GM23338 (cell line): ENCODE measurements around the gene KRTAP10-10. TPM values are rescaled to one million over a fixed set of nuclear protein-coding genes. Genes with fewer than 3 reads are reported as not detected.

Source experiments
- ATAC-seq: fragments of 200-7000 bp; cut with Tn5 transposase; 3 replicates; pipeline ENCODE4 v1.9.1; 2020
- DNase-seq: peaks from one replicate; pipeline ENCODE4 v3.0.0-alpha.2; 2015; ENCODE audit warnings: low spot score
- H2AFZ ChIP-seq: fragments of 200-600 bp; sonication (generic); 2 replicates; pipeline ENCODE4 v1.8.0; 2016; ENCODE audit warnings: antibody characterized with exemption, mild to moderate bottlenecking, moderate library complexity
- H3F3A ChIP-seq: fragments of 200-600 bp; sonication (generic); replicated peaks from 2 replicates; pipeline ENCODE4 v1.8.0; 2017; ENCODE audit warnings: antibody characterized with exemption, mixed run types, low read depth
- H3K27ac ChIP-seq: fragments of 200-600 bp; sonication (generic); 2 replicates; pipeline ENCODE4 v1.6.1; 2016; ENCODE audit warnings: low read depth
- H3K27me3 ChIP-seq: fragments of 200-600 bp; sonication (generic); 2 replicates; pipeline ENCODE4 v1.8.0; 2016; ENCODE audit warnings: mild to moderate bottlenecking, mixed run types, moderate library complexity; ENCODE audit not compliant: insufficient read depth
- H3K36me3 ChIP-seq: fragments of 200-600 bp; sonication (generic); 2 replicates; pipeline ENCODE4 v1.8.0; 2016; ENCODE audit warnings: mild to moderate bottlenecking; ENCODE audit not compliant: insufficient read depth
- H3K4me1 ChIP-seq: fragments of 200-600 bp; sonication (generic); 2 replicates; pipeline ENCODE4 v1.8.0; 2016; ENCODE audit warnings: mild to moderate bottlenecking, moderate library complexity; ENCODE audit not compliant: insufficient read depth
- H3K4me2 ChIP-seq: fragments of 200-600 bp; sonication (generic); 2 replicates; pipeline ENCODE4 v1.7.1; 2017; ENCODE audit warnings: mixed run types
- H3K4me3 ChIP-seq: fragments of 200-600 bp; sonication (generic); 2 replicates; pipeline ENCODE4 v1.6.1; 2016; ENCODE audit warnings: mixed run types
- H3K79me2 ChIP-seq: fragments of 200-600 bp; sonication (generic); replicated peaks from 2 replicates; pipeline ENCODE4 v1.8.0; 2017; ENCODE audit warnings: mild to moderate bottlenecking; ENCODE audit not compliant: insufficient read depth
- H3K9me2 ChIP-seq: fragments of 200-600 bp; sonication (generic); 2 replicates; pipeline ENCODE4 v1.8.0; 2017; ENCODE audit not compliant: insufficient read depth
- H4K20me1 ChIP-seq: fragments of 200-600 bp; sonication (generic); replicated peaks from 2 replicates; pipeline ENCODE4 v1.8.0; 2017; ENCODE audit warnings: mild to moderate bottlenecking; ENCODE audit not compliant: insufficient read depth
- H3K27ac Mint-ChIP-seq: 2 replicates; pipeline ENCODE4 v1.8.0; 2020; ENCODE audit warnings: inconsistent platforms, mild to moderate bottlenecking, moderate library complexity, mixed read lengths
- H3K27me3 Mint-ChIP-seq: 3 replicates; pipeline ENCODE4 v1.8.0; 2022; ENCODE audit warnings: low read depth, mild to moderate bottlenecking, moderate library complexity, mixed read lengths, inconsistent platforms; ENCODE audit not compliant: insufficient read depth, poor library complexity
- H3K36me3 Mint-ChIP-seq: 3 replicates; pipeline ENCODE4 v1.8.0; 2021; ENCODE audit warnings: low read depth, mild to moderate bottlenecking, inconsistent platforms, moderate library complexity, mixed read lengths
- H3K4me1 Mint-ChIP-seq: 3 replicates; pipeline ENCODE4 v1.8.0; 2020; ENCODE audit warnings: mild to moderate bottlenecking, inconsistent platforms, mixed read lengths
- H3K4me3 Mint-ChIP-seq: 3 replicates; pipeline ENCODE4 v1.8.0; 2021; ENCODE audit warnings: moderate library complexity, mild to moderate bottlenecking, inconsistent platforms, mixed read lengths
- H3K9me3 Mint-ChIP-seq: 3 replicates; pipeline ENCODE4 v1.8.0; 2020; ENCODE audit warnings: moderate library complexity, mild to moderate bottlenecking, inconsistent platforms, mixed read lengths
- CREB1 ChIP-seq: fragments of 250-450 bp; sonication (Bioruptor Pico); IDR thresholded peaks from 2 replicates; pipeline ENCODE4 v1.5.0; 2020; ENCODE audit warnings: low read depth, mild to moderate bottlenecking, moderate library complexity
- EZH2 ChIP-seq: fragments of 200-600 bp; sonication (generic); IDR thresholded peaks from one replicate; pipeline ENCODE4 v1.8.0; 2017; ENCODE audit warnings: antibody characterized with exemption, mild to moderate bottlenecking, low read depth; ENCODE audit not compliant: unreplicated experiment
- EZH2phosphoT487 ChIP-seq: fragments of 200-600 bp; sonication (generic); IDR thresholded peaks from one replicate; pipeline ENCODE4 v1.8.1; 2018; ENCODE audit warnings: antibody characterized with exemption; ENCODE audit not compliant: unreplicated experiment
- JUNB ChIP-seq: IDR thresholded peaks from one replicate; pipeline ENCODE4 v1.6.1; 2016; ENCODE audit warnings: antibody characterized with exemption; ENCODE audit not compliant: unreplicated experiment
- NANOG ChIP-seq: IDR thresholded peaks from 2 replicates; pipeline ENCODE4 v1.6.1; 2016; ENCODE audit warnings: antibody characterized with exemption, borderline replicate concordance
- POLR2AphosphoS5 ChIP-seq: IDR thresholded peaks from 2 replicates; pipeline ENCODE4 v1.6.1; 2016; ENCODE audit warnings: antibody characterized with exemption, low read depth
- STAT1 ChIP-seq: IDR thresholded peaks from one replicate; pipeline ENCODE4 v1.6.1; 2016; ENCODE audit warnings: antibody characterized with exemption; ENCODE audit not compliant: unreplicated experiment
- ZNF114 ChIP-seq: fragments of 250-450 bp; sonication (Bioruptor Pico); IDR thresholded peaks from 2 replicates; pipeline ENCODE4 v1.5.0; 2020; ENCODE audit warnings: mild to moderate bottlenecking, moderate library complexity
- ZNF331 ChIP-seq: fragments of 250-450 bp; sonication (Bioruptor Pico); IDR thresholded peaks from 2 replicates; pipeline ENCODE4 v1.5.0; 2020; ENCODE audit warnings: low read depth, mild to moderate bottlenecking, moderate library complexity
- long read RNA-seq: library from polyadenylated mRNA; unstranded; transcript quantifications from one replicate; pipeline ENCODE4 v2.0.0, GENCODE V29; 2020; ENCODE audit not compliant: unreplicated experiment
- polyA plus RNA-seq: library from polyadenylated mRNA; unstranded; fragments of >200 nt; fragmentation: Nextera tagmentation; extraction: Ambion mirVana; gene quantifications from 2 replicates; pipeline ENCODE4 v1.2.1, GENCODE V29; 2016
- total RNA-seq: library from RNA; depleted of rRNA; stranded (reverse); fragments of >200 nt; shearing (Covaris generic); gene quantifications from 2 replicates; pipeline ENCODE4 v1.2.3, GENCODE V29; 2014; rRNA removed
- TF ChIP-seq, protein P1 (sequence below): IDR thresholded peaks from one replicate; pipeline ENCODE4 v1.6.1; 2018; ENCODE audit warnings: antibody characterized with exemption; ENCODE audit not compliant: unreplicated experiment
- TF ChIP-seq, protein P2 (sequence below), 2 experiments: fragments of 200-600 bp in 1 of 2; sonication (generic) in 1 of 2; conservative IDR thresholded peaks; 2 replicates each; pipeline versions ENCODE4 v1.5.1 to v1.6.1; 2016 to 2017; ENCODE audit warnings: antibody characterized with exemption in 2 of 2, low read depth in 2 of 2, mild to moderate bottlenecking in 2 of 2, moderate library complexity in 1 of 2
- TF ChIP-seq, protein P3 (sequence below): IDR thresholded peaks from 2 replicates; pipeline ENCODE4 v1.6.1; 2016; ENCODE audit warnings: antibody characterized with exemption

The KRTAP10-10 gene, protein sequence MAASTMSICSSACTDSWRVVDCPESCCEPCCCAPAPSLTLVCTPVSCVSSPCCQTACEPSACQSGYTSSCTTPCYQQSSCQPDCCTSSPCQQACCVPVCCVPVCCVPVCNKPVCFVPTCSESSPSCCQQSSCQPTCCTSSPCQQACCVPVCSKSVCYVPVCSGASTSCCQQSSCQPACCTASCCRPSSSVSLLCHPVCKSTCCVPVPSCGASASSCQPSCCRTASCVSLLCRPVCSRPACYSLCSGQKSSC
- total RNA-seq (not detected in 2 replicates), polyA plus RNA-seq (not detected in 2 replicates)
- long read RNA-seq = 0 reads

DNA sequence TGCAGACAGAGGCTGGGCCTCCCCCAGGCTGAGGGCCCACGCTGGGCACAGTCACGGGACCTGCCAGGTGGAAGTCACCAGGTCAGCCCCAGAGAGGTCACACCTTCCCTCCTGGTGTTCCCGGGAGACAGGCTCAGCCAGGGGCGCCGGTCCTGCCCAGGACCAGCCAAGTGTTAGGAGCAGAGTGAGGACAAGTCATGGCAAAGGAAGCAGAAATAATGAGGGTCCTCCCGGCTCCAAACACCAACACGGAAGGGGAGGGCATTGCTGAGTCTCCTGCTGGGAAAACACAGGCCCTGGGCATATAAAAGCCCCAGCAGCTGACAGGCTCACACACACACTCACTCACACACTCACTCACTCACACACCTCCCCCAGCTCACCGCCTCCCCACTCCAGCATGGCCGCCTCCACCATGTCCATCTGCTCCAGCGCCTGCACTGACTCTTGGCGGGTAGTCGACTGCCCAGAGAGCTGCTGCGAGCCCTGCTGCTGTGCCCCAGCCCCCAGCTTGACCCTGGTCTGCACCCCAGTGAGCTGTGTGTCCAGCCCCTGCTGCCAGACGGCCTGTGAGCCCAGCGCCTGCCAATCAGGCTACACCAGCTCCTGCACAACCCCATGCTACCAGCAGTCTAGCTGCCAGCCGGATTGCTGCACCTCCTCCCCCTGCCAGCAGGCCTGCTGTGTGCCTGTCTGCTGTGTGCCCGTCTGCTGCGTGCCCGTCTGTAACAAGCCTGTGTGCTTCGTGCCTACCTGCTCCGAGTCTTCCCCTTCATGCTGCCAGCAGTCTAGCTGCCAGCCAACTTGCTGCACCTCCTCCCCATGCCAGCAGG lies at the start of gene KRTAP10-10:
TSS of gene KRTAP10-10 (plus strand) at position 339 of the 833 bp plus-strand sequence. CDS start at position 401, 62 bp downstream.
- Histone ChIP-seq H3K36me3 (0 out of 2 replicates have a peak, but pooled peaks cover 5% of the 10 kb centered on the region), H3K4me1 (no peaks in the 10 kb centered on the region), H2AFZ (no peak within 1 kb of the TSS), H3K9me2 (no peaks in the 10 kb centered on the region), H3K4me2 (no peak within 1 kb of the TSS), H3K79me2 (no peaks in the 10 kb centered on the region), H4K20me1 (no peaks in the 10 kb centered on the region), H3F3A (no peaks in the 10 kb centered on the region), H3K27me3 (no peaks in the 10 kb centered on the region), H3K4me3 (no peak within 1 kb of the TSS), H3K27ac (no peak within 1 kb of the TSS)
- H3K9me3 Mint-ChIP-seq = peaks cover 20% of the 10 kb centered on the region
- peaks cover 3% of the 10 kb centered on the region; the same call in 2 of the 3 replicates for H3K4me1 Mint-ChIP-seq
- no peaks in the 10 kb centered on the region; the same call in 1 of the 3 replicates for H3K36me3 Mint-ChIP-seq
- H3K27me3 Mint-ChIP-seq = peaks cover 8% of the 10 kb centered on the region
- DNase-seq (no peak), ATAC-seq (peak; percentile 52)
- no peak within 1 kb of the TSS for H3K4me3 Mint-ChIP-seq
- no peak within 1 kb of the TSS for H3K27ac Mint-ChIP-seq
- TF ChIP-seq, protein P1, sequence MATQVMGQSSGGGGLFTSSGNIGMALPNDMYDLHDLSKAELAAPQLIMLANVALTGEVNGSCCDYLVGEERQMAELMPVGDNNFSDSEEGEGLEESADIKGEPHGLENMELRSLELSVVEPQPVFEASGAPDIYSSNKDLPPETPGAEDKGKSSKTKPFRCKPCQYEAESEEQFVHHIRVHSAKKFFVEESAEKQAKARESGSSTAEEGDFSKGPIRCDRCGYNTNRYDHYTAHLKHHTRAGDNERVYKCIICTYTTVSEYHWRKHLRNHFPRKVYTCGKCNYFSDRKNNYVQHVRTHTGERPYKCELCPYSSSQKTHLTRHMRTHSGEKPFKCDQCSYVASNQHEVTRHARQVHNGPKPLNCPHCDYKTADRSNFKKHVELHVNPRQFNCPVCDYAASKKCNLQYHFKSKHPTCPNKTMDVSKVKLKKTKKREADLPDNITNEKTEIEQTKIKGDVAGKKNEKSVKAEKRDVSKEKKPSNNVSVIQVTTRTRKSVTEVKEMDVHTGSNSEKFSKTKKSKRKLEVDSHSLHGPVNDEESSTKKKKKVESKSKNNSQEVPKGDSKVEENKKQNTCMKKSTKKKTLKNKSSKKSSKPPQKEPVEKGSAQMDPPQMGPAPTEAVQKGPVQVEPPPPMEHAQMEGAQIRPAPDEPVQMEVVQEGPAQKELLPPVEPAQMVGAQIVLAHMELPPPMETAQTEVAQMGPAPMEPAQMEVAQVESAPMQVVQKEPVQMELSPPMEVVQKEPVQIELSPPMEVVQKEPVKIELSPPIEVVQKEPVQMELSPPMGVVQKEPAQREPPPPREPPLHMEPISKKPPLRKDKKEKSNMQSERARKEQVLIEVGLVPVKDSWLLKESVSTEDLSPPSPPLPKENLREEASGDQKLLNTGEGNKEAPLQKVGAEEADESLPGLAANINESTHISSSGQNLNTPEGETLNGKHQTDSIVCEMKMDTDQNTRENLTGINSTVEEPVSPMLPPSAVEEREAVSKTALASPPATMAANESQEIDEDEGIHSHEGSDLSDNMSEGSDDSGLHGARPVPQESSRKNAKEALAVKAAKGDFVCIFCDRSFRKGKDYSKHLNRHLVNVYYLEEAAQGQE = no peak
- TF ChIP-seq, protein P2, sequence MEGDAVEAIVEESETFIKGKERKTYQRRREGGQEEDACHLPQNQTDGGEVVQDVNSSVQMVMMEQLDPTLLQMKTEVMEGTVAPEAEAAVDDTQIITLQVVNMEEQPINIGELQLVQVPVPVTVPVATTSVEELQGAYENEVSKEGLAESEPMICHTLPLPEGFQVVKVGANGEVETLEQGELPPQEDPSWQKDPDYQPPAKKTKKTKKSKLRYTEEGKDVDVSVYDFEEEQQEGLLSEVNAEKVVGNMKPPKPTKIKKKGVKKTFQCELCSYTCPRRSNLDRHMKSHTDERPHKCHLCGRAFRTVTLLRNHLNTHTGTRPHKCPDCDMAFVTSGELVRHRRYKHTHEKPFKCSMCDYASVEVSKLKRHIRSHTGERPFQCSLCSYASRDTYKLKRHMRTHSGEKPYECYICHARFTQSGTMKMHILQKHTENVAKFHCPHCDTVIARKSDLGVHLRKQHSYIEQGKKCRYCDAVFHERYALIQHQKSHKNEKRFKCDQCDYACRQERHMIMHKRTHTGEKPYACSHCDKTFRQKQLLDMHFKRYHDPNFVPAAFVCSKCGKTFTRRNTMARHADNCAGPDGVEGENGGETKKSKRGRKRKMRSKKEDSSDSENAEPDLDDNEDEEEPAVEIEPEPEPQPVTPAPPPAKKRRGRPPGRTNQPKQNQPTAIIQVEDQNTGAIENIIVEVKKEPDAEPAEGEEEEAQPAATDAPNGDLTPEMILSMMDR (conservative IDR thresholded peaks at IDR 0.05; ENCODE audit: low read depth in 2 of 2) = no peak
- TF ChIP-seq, protein P3, sequence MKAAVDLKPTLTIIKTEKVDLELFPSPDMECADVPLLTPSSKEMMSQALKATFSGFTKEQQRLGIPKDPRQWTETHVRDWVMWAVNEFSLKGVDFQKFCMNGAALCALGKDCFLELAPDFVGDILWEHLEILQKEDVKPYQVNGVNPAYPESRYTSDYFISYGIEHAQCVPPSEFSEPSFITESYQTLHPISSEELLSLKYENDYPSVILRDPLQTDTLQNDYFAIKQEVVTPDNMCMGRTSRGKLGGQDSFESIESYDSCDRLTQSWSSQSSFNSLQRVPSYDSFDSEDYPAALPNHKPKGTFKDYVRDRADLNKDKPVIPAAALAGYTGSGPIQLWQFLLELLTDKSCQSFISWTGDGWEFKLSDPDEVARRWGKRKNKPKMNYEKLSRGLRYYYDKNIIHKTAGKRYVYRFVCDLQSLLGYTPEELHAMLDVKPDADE = no peak
- TF ChIP-seq STAT1 (no peak), CREB1 (CRISPR knock-in tag) (no peak), ZNF331 (CRISPR knock-in tag) (no peak), POLR2AphosphoS5 (no peak), ZNF114 (CRISPR knock-in tag) (no peak), NANOG (no peak), EZH2 (no peak), EZH2phosphoT487 (no peak), JUNB (no peak)
